SK-N-SH treated with all-trans-retinoic acid at 6 μM for 48 hours (cell line): ENCODE results near the gene FAM136A.
"Not testable (repeated sequence)": the region's sequence is repeated elsewhere in the genome, so short reads cannot be mapped to it uniquely, and the experiment has no call there.

Experiments
- ATAC-seq: fragments of 200-7000 bp; cut with Tn5 transposase; 3 replicates; pipeline ENCODE4 v1.9.1; 2020; ENCODE audit warnings: mild to moderate bottlenecking, moderate library complexity
- ARNTL ChIP-seq: fragments of 450-650 bp; formaldehyde crosslinking; IDR thresholded peaks from 2 replicates; pipeline ENCODE4 v1.5.0; 2020; ENCODE audit warnings: low read depth, mild to moderate bottlenecking, moderate library complexity, borderline replicate concordance
- CSDC2 ChIP-seq: fragments of 250-450 bp; sonication (Bioruptor Pico); IDR thresholded peaks from 2 replicates; pipeline ENCODE4 v1.5.0; 2020; ENCODE audit warnings: mild to moderate bottlenecking, moderate library complexity
- ESRRG ChIP-seq: fragments of 250-450 bp; sonication (Bioruptor Pico); IDR thresholded peaks from 2 replicates; pipeline ENCODE4 v1.6.1; 2021; ENCODE audit warnings: mild to moderate bottlenecking
- GLIS3 ChIP-seq: fragments of 250-450 bp; sonication (Bioruptor Pico); IDR thresholded peaks from 2 replicates; pipeline ENCODE4 v1.5.0; 2020; ENCODE audit warnings: mild to moderate bottlenecking, moderate library complexity
- ISL1 ChIP-seq: fragments of 250-450 bp; sonication (Bioruptor Pico); IDR thresholded peaks from 2 replicates; pipeline ENCODE4 v2.1.2; 2022; ENCODE audit warnings: mild to moderate bottlenecking, moderate library complexity
- OSR1 ChIP-seq: fragments of 250-450 bp; sonication (Bioruptor Pico); IDR thresholded peaks from 2 replicates; pipeline ENCODE4 v1.8.0; 2022; ENCODE audit warnings: moderate library complexity, mild to moderate bottlenecking, inconsistent platforms
- PPARA ChIP-seq: fragments of 250-450 bp; sonication (Bioruptor Pico); IDR thresholded peaks from 2 replicates; pipeline ENCODE4 v1.5.0; 2020; ENCODE audit warnings: mild to moderate bottlenecking, borderline replicate concordance
- RARB ChIP-seq: fragments of 250-450 bp; sonication (Bioruptor Pico); IDR thresholded peaks from 2 replicates; pipeline ENCODE4 v1.8.0; 2021; ENCODE audit warnings: mild to moderate bottlenecking, moderate library complexity
- SNAI2 ChIP-seq: fragments of 250-450 bp; sonication (Bioruptor Pico); IDR thresholded peaks from 2 replicates; pipeline ENCODE4 v1.5.0; 2020; ENCODE audit warnings: mild to moderate bottlenecking, moderate library complexity
- TCF4 ChIP-seq: fragments of 250-450 bp; sonication (Bioruptor Pico); IDR thresholded peaks from 2 replicates; pipeline ENCODE4 v1.8.0; 2021; ENCODE audit warnings: mild to moderate bottlenecking, moderate library complexity, borderline replicate concordance
- TOX ChIP-seq: fragments of 250-450 bp; sonication (Bioruptor Pico); IDR thresholded peaks from 2 replicates; pipeline ENCODE4 v1.8.0; 2021; ENCODE audit warnings: mild to moderate bottlenecking, moderate library complexity, borderline replicate concordance
- ZFP30 ChIP-seq: fragments of 450-650 bp; formaldehyde crosslinking; IDR thresholded peaks from 2 replicates; pipeline ENCODE4 v1.5.0; 2022; ENCODE audit warnings: mild to moderate bottlenecking, moderate library complexity
- ZNF565 ChIP-seq: fragments of 450-650 bp; formaldehyde crosslinking; conservative IDR thresholded peaks from 2 replicates; pipeline ENCODE4 v1.5.0; 2020; ENCODE audit warnings: low read depth, mild to moderate bottlenecking, moderate library complexity
- ZNF70 ChIP-seq: fragments of 450-650 bp; formaldehyde crosslinking; IDR thresholded peaks from 2 replicates; pipeline ENCODE4 v1.5.0; 2020; ENCODE audit warnings: mild to moderate bottlenecking, moderate library complexity
- ZNF8 ChIP-seq: fragments of 450-650 bp; formaldehyde crosslinking; IDR thresholded peaks from 2 replicates; pipeline ENCODE4 v1.5.0; 2020; ENCODE audit warnings: mild to moderate bottlenecking, moderate library complexity
- TF ChIP-seq, protein P1 (sequence below): fragments of 250-450 bp; sonication (Bioruptor Pico); IDR thresholded peaks from 2 replicates; pipeline ENCODE4 v1.8.0; 2021; ENCODE audit warnings: low read depth, mild to moderate bottlenecking, moderate library complexity, borderline replicate concordance
- TF ChIP-seq, protein P2 (sequence below): fragments of 250-450 bp; sonication (Bioruptor Pico); IDR thresholded peaks from 2 replicates; pipeline ENCODE4 v1.5.0; 2020; ENCODE audit warnings: mild to moderate bottlenecking, moderate library complexity
- TF ChIP-seq, protein P3 (sequence below): fragments of 250-450 bp; sonication (Bioruptor Pico); IDR thresholded peaks from 2 replicates; pipeline ENCODE4 v1.5.1; 2020; ENCODE audit warnings: low read depth, mild to moderate bottlenecking, moderate library complexity

The FAM136A gene

DNA sequence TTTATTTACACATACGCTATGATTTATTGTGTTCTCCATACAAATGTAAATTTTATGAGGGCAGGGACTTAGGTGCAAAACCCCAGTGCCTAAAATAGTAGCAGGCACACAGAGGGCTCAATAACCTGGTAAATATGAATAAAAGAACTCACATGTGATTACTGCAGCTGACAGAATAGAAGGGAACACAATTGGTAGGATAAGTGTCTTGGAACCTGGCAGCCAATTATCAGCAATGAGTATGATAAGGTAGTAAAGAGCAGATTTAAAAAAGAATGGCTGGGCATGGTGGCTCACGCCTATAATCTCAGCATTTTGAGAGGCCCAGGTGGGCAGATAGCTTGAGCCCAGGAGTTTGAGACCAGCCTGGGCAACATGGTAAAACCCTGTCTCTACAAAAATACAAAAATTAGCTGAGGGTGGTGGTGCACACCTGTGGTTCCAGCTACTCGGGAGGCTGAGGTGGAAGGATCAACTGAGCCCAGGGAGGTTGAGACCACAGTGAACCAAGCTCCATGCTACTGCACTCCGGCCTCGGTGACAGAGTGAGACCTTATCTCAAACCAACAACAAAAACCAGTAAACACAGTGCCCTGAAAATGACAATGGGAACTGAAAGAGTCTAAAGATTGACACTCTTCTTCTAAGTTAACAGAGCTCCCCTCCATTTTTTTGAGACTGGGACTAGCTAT is 18.2 kb downstream of the FAM136A start:
- no peak for ATAC-seq
- no peak for TF ChIP-seq SNAI2
- TF ChIP-seq TCF4 (CRISPR knock-in tag) = no peak
- no peak for TF ChIP-seq ZNF565 (CRISPR knock-in tag)
- no peak for TF ChIP-seq OSR1
- TF ChIP-seq ZNF70 (CRISPR knock-in tag) = no peak
- TF ChIP-seq ESRRG = no peak
- TF ChIP-seq ISL1 (CRISPR knock-in tag) = no peak
- no peak for TF ChIP-seq PPARA (CRISPR knock-in tag)
- TF ChIP-seq GLIS3 = no peak
- no peak for TF ChIP-seq ZNF8 (CRISPR knock-in tag)
- TF ChIP-seq, protein P1, sequence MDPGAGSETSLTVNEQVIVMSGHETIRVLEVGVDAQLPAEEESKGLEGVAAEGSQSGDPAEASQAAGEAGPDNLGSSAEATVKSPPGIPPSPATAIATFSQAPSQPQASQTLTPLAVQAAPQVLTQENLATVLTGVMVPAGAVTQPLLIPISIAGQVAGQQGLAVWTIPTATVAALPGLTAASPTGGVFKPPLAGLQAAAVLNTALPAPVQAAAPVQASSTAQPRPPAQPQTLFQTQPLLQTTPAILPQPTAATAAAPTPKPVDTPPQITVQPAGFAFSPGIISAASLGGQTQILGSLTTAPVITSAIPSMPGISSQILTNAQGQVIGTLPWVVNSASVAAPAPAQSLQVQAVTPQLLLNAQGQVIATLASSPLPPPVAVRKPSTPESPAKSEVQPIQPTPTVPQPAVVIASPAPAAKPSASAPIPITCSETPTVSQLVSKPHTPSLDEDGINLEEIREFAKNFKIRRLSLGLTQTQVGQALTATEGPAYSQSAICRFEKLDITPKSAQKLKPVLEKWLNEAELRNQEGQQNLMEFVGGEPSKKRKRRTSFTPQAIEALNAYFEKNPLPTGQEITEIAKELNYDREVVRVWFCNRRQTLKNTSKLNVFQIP (CRISPR knock-in tag) = no peak
- no peak for TF ChIP-seq TOX (CRISPR knock-in tag)
- TF ChIP-seq, protein P2, sequence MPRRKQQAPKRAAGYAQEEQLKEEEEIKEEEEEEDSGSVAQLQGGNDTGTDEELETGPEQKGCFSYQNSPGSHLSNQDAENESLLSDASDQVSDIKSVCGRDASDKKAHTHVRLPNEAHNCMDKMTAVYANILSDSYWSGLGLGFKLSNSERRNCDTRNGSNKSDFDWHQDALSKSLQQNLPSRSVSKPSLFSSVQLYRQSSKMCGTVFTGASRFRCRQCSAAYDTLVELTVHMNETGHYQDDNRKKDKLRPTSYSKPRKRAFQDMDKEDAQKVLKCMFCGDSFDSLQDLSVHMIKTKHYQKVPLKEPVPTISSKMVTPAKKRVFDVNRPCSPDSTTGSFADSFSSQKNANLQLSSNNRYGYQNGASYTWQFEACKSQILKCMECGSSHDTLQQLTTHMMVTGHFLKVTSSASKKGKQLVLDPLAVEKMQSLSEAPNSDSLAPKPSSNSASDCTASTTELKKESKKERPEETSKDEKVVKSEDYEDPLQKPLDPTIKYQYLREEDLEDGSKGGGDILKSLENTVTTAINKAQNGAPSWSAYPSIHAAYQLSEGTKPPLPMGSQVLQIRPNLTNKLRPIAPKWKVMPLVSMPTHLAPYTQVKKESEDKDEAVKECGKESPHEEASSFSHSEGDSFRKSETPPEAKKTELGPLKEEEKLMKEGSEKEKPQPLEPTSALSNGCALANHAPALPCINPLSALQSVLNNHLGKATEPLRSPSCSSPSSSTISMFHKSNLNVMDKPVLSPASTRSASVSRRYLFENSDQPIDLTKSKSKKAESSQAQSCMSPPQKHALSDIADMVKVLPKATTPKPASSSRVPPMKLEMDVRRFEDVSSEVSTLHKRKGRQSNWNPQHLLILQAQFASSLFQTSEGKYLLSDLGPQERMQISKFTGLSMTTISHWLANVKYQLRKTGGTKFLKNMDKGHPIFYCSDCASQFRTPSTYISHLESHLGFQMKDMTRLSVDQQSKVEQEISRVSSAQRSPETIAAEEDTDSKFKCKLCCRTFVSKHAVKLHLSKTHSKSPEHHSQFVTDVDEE = no peak
- TF ChIP-seq ZFP30 = no peak

- ATAC-seq = no peak
- TF ChIP-seq RARB (CRISPR knock-in tag) (no peak), OSR1 (no peak)
- TF ChIP-seq, all 23 proteins: peak for 0
Measured at GRCh38 chr2:70282439-70282838, 19.4 kb downstream of the FAM136A start.

DNA sequence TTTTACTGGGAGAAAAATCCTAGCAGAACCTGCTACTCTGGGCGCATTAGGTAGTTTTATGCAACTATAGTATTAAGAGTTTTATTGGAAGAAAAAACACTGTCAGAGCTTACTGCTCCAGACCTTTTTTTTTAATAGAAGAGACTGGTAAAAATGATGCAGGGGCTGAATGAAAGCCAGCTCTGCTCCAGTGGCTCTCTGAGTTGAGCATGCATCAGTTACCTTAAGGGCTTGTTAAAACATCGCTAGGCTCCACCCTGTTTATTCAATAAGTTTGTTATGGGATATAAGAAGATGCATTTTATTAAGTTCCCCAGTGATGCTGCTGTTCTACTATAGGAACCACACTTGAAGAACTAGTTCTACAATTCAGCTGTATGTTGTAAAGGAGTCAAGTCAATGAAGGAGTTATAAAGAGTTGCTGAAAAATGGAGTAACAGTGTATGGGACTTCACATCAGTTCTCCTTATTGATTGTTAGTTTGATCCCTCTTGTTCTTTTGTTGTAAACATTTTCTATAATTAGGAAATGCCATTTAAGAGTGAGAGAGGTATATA is 21.5 kb downstream of the FAM136A start:
- no peak for ATAC-seq
- TF ChIP-seq RARB (CRISPR knock-in tag) = no peak
- no peak for TF ChIP-seq TOX (CRISPR knock-in tag)
- no peak for TF ChIP-seq TCF4 (CRISPR knock-in tag)
- TF ChIP-seq ZNF8 (CRISPR knock-in tag) = no peak
- TF ChIP-seq CSDC2 (CRISPR knock-in tag) = no peak
- TF ChIP-seq ARNTL = no peak
- no peak for TF ChIP-seq ESRRG

DNA sequence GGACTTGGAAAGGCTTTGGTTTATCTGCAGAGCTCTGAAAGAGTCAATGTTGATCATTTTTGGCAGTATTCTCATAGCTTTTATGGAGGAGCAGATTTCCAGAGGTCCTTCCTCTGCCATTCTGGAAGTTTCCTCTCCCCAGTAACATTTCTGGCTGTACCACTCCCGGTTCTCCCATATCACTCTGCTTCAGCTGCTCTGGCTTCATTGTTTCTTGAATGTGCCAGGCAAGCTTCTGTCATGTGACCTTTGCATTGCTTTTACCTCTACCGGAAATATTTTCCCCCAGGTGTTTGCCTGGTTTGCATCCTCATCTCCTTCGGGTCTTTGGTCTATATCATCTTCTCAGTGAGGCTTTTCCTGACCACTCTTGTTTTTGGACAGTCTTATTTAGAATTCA is 31.5 kb downstream of the FAM136A start:
- no peak for TF ChIP-seq CSDC2 (CRISPR knock-in tag)
- no peak for TF ChIP-seq PPARA (CRISPR knock-in tag)
- TF ChIP-seq, protein P3, sequence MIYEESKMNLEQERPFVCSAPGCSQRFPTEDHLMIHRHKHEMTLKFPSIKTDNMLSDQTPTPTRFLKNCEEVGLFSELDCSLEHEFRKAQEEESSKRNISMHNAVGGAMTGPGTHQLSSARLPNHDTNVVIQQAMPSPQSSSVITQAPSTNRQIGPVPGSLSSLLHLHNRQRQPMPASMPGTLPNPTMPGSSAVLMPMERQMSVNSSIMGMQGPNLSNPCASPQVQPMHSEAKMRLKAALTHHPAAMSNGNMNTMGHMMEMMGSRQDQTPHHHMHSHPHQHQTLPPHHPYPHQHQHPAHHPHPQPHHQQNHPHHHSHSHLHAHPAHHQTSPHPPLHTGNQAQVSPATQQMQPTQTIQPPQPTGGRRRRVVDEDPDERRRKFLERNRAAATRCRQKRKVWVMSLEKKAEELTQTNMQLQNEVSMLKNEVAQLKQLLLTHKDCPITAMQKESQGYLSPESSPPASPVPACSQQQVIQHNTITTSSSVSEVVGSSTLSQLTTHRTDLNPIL (CRISPR knock-in tag) = no peak
- no peak for TF ChIP-seq ZNF70 (CRISPR knock-in tag)
- no peak for ATAC-seq

DNA sequence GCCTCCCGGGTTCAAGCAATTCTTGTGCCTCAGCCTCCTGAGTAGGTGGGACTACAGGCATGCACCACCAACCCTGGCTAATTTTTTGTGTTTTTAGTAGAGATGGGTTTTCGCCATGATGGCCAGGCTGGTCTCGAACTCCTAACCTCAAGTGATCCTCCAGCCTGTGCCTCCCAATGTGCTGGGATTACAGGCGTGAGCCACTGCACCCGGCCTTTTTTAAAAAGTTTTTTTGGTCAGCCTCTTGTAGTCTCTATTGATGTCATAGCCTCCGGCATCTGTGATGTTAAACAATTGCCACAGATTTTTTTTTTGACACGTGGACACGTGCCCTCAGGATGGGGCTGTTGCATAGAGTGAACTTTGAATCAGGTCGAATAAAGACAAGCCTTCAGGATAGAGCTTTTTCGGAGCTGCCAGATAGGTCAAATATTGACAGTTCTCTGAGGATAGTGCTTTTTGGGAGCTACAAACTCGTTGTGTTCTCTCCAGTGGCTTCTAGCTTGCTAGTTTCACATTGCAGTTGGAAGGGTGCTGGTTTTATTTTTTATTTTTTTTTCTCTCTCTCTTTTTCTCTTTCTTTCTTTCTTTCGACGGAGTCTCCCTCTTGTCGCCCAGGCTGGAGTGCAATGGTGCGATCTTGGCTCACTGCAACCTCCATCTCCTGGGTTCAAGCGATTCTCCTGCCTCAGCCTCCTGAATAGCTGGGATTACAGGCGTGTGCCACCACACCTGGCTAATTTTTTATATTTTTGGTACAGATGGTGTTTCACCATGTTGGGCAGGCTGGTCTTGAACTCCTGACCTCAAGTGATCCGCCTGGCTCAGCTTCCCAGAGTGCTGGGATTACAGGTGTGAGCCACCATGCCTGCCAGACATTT is 32.2 kb downstream of the FAM136A start:
- ATAC-seq = not testable (repeated sequence)

GRCh38 chr2:70266925-70267324 is 34.9 kb downstream of the FAM136A start:
- ATAC-seq = not testable (repeated sequence)
